ENCODE results near the gene ILF3. TPM values are rescaled to one million over a fixed set of nuclear protein-coding genes. Genes with fewer than 3 reads are reported as not detected.

ILF3 gene
- total RNA-seq, 1 donor from 2014 or later, result 223 TPM

DNA sequence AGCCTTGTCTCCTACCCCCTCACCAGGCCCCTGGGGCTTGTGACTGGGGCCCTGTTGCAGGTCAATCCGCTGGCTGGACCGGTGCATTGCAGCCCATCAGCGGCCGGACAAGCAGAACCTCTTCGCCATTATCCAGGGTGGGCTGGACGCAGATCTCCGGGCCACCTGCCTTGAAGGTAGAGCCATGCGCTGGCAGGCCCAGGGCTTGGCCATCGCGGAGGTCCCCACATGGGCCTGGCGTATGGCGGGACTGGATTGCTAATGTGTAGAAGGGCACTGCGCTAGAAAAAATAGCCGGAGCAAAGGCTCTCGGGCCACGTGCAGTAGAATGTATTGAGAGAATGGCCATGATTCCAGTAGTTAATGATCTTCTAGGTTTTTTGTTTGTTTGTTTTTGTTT is 53.3 kb downstream of the ILF3 start:
- no peak for DNase-seq (ENCODE audit: extremely low spot score, unreplicated experiment)
- H3K27ac Mint-ChIP-seq (ENCODE audit: unreplicated experiment), result no peak overlapping the region

DNA sequence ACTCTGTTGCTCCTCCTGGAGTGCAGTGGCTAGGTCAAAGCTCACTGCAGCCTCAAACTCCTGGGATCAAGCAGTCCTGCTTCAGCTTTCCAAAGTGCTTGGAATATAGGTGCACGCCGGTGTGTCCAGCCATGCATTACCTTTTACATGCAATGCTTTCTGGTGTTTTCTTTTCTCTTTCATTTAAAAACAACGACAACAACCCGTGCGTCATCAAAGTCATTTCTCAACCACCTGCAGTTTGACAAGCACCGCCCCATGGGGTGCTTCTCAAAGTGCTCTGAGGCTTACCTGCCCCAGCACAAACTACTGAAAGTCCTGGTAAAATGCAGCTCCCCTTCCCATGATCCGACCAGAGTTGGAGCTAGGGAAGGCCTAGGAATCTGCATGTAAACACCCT is 54.1 kb downstream of the ILF3 start:
- Mint-ChIP-seq H3K27me3 (ENCODE audit: unreplicated experiment) (no peaks in the 10 kb centered on the region), H3K27ac (ENCODE audit: unreplicated experiment) (no peak overlapping the region), H3K4me1 (ENCODE audit: unreplicated experiment) (no peaks in the 10 kb centered on the region), H3K36me3 (ENCODE audit: unreplicated experiment) (no peaks in the 10 kb centered on the region), H3K4me3 (ENCODE audit: unreplicated experiment) (no peak overlapping the region), H3K9me3 (ENCODE audit: unreplicated experiment) (no peaks in the 10 kb centered on the region)
- DNase-seq (ENCODE audit: extremely low spot score, unreplicated experiment), result no peak
- TF ChIP-seq, protein P1, sequence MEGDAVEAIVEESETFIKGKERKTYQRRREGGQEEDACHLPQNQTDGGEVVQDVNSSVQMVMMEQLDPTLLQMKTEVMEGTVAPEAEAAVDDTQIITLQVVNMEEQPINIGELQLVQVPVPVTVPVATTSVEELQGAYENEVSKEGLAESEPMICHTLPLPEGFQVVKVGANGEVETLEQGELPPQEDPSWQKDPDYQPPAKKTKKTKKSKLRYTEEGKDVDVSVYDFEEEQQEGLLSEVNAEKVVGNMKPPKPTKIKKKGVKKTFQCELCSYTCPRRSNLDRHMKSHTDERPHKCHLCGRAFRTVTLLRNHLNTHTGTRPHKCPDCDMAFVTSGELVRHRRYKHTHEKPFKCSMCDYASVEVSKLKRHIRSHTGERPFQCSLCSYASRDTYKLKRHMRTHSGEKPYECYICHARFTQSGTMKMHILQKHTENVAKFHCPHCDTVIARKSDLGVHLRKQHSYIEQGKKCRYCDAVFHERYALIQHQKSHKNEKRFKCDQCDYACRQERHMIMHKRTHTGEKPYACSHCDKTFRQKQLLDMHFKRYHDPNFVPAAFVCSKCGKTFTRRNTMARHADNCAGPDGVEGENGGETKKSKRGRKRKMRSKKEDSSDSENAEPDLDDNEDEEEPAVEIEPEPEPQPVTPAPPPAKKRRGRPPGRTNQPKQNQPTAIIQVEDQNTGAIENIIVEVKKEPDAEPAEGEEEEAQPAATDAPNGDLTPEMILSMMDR (IDR thresholded peaks at IDR 0.05), result no peak

More for the DNA sequence above, 53.3 kb downstream of the ILF3 start:
- no peaks in the 10 kb centered on the region for H3K9me3 Mint-ChIP-seq (ENCODE audit: unreplicated experiment)
- no peak overlapping the region for H3K4me3 Mint-ChIP-seq (ENCODE audit: unreplicated experiment)
- H3K4me1 Mint-ChIP-seq (ENCODE audit: unreplicated experiment), result no peaks in the 10 kb centered on the region
- TF ChIP-seq, protein P1 (IDR thresholded peaks at IDR 0.05), result no peak
- no peaks in the 10 kb centered on the region for H3K36me3 Mint-ChIP-seq (ENCODE audit: unreplicated experiment)
- no peaks in the 10 kb centered on the region for H3K27me3 Mint-ChIP-seq (ENCODE audit: unreplicated experiment)

DNA sequence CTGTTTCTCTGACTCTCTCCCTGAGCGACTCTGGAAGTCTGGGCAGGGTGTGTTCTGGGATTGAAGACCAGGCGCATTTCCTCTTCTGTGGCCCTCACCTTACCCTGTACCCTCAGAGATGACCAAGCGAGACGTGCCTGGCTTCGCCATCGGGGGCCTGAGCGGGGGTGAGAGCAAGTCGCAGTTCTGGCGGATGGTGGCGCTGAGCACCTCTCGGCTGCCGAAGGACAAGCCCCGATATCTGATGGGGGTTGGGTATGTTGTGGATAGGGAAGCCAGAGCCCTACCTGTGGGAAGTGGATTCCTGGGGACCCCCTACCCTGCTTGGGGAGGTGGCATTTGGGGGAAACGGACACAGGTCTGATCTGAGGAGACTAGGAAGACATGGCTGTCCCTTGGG is 57.9 kb downstream of the ILF3 start:
- DNase-seq (ENCODE audit: extremely low spot score, unreplicated experiment), result no peak
- H3K27ac Mint-ChIP-seq (ENCODE audit: unreplicated experiment), result peak overlapping the region; percentile 4
- H3K9me3 Mint-ChIP-seq (ENCODE audit: unreplicated experiment), result no peaks in the 10 kb centered on the region
- H3K4me3 Mint-ChIP-seq (ENCODE audit: unreplicated experiment), result no peak overlapping the region
- H3K36me3 Mint-ChIP-seq (ENCODE audit: unreplicated experiment), result peaks cover 4% of the 10 kb centered on the region
- no peaks in the 10 kb centered on the region for H3K27me3 Mint-ChIP-seq (ENCODE audit: unreplicated experiment)
- TF ChIP-seq, protein P1 (IDR thresholded peaks at IDR 0.05), result no peak
- H3K4me1 Mint-ChIP-seq (ENCODE audit: unreplicated experiment), result peaks cover 3% of the 10 kb centered on the region

DNA sequence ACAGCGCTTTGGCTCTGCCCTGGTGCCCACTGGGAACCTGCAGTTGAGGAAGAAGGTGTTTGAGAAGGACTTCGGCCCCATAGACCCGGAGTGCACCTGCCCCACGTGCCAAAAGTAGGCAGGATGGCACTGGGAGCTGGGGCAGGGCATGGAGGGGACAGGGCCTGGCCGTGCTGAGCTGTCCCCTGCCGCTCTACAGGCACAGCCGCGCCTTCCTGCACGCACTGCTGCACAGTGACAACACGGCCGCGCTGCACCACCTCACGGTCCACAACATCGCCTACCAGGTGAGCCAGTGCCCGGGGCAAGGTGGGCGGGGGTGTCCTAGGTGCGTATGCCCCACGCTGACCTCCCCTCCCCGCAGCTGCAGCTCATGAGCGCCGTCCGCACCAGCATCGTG is 58.6 kb downstream of the ILF3 start:
- TF ChIP-seq, protein P1 (IDR thresholded peaks at IDR 0.05), result no peak
- peaks cover 6% of the 10 kb centered on the region for H3K4me1 Mint-ChIP-seq (ENCODE audit: unreplicated experiment)
- no peak overlapping the region for H3K4me3 Mint-ChIP-seq (ENCODE audit: unreplicated experiment)
- H3K9me3 Mint-ChIP-seq (ENCODE audit: unreplicated experiment), result no peaks in the 10 kb centered on the region
- no peak for DNase-seq (ENCODE audit: extremely low spot score, unreplicated experiment)
- no peak overlapping the region for H3K27ac Mint-ChIP-seq (ENCODE audit: unreplicated experiment)
- H3K27me3 Mint-ChIP-seq (ENCODE audit: unreplicated experiment), result no peaks in the 10 kb centered on the region
- H3K36me3 Mint-ChIP-seq (ENCODE audit: unreplicated experiment), result peaks cover 4% of the 10 kb centered on the region

DNA sequence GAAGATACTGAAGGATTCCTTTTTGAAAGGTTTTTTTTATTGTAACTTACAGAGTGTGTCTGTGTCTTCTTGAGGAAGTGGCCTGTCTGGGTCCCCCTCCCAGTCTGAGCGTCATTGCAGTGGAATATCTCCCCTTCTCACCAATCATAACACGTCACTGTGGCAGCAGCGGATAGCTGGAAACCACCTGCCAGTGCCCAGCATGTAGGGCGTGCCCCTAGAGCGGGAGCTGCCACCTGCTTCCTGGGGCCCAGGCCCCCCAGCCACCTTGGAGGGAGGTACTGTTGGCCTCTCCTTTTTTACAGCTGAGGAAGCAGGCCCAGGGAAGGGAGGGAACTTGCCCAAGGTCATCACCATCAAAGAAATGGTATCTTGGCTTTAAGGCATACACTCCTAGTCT is 59.2 kb downstream of the ILF3 start:
- Mint-ChIP-seq H3K4me1 (ENCODE audit: unreplicated experiment) (peaks cover 6% of the 10 kb centered on the region), H3K36me3 (ENCODE audit: unreplicated experiment) (peaks cover 4% of the 10 kb centered on the region), H3K9me3 (ENCODE audit: unreplicated experiment) (no peaks in the 10 kb centered on the region), H3K27ac (ENCODE audit: unreplicated experiment) (no peak overlapping the region), H3K4me3 (ENCODE audit: unreplicated experiment) (no peak overlapping the region), H3K27me3 (ENCODE audit: unreplicated experiment) (no peaks in the 10 kb centered on the region)
- TF ChIP-seq, protein P1 (IDR thresholded peaks at IDR 0.05), result no peak
- no peak for DNase-seq (ENCODE audit: extremely low spot score, unreplicated experiment)

Measured in osteocyte (in vitro differentiated cells).